T-helper 2 cell treated with Interferon-gamma antibody and Interleukin-4, amounts not matched to agents 5 μg/mL and 100 μg/mL, for 36 hours (primary cell): ENCODE data around the gene PRDM7.

Experiments
- DNase-seq: peaks from one replicate; pipeline ENCODE4 v3.0.0; 2021; ENCODE audit warnings: low spot score
- H3K27ac Mint-ChIP-seq: one replicate; pipeline ENCODE4 v1.8.0; 2021; ENCODE audit warnings: mild to moderate bottlenecking, mixed read lengths
- H3K27me3 Mint-ChIP-seq: one replicate; pipeline ENCODE4 v1.8.0; 2021; ENCODE audit warnings: low read depth, mixed read lengths
- H3K36me3 Mint-ChIP-seq: one replicate; pipeline ENCODE4 v1.8.0; 2021; ENCODE audit warnings: low read depth, mixed read lengths
- H3K4me1 Mint-ChIP-seq: one replicate; pipeline ENCODE4 v1.8.0; 2021; ENCODE audit warnings: low read depth, mixed read lengths
- H3K4me3 Mint-ChIP-seq: one replicate; pipeline ENCODE4 v1.8.0; 2022; ENCODE audit warnings: mild to moderate bottlenecking, moderate library complexity, mixed read lengths
- H3K9me3 Mint-ChIP-seq: one replicate; pipeline ENCODE4 v1.8.0; 2021; ENCODE audit warnings: mixed read lengths

The PRDM7 gene

GRCh38 chr16:90037276-90037675, 39.9 kb downstream of the PRDM7 start:
- no peak overlapping the region for H3K4me3 Mint-ChIP-seq
- H3K9me3 Mint-ChIP-seq, result no peaks in the 10 kb centered on the region
- H3K27ac Mint-ChIP-seq, result no peak overlapping the region
- no peak for DNase-seq
- H3K27me3 Mint-ChIP-seq, result no peaks in the 10 kb centered on the region
- no peaks in the 10 kb centered on the region for H3K4me1 Mint-ChIP-seq
- H3K36me3 Mint-ChIP-seq, result no peaks in the 10 kb centered on the region

GRCh38 chr16:90035902-90036301, 41.2 kb downstream of the PRDM7 start:
- H3K4me1 Mint-ChIP-seq, result peaks cover 2% of the 10 kb centered on the region
- H3K9me3 Mint-ChIP-seq, result peaks cover 8% of the 10 kb centered on the region
- H3K4me3 Mint-ChIP-seq, result no peak overlapping the region
- H3K36me3 Mint-ChIP-seq, result no peaks in the 10 kb centered on the region
- no peak for DNase-seq
- no peak overlapping the region for H3K27ac Mint-ChIP-seq
- no peaks in the 10 kb centered on the region for H3K27me3 Mint-ChIP-seq

GRCh38 chr16:90034504-90034903, 42.6 kb downstream of the PRDM7 start:
- H3K9me3 Mint-ChIP-seq, result peaks cover 8% of the 10 kb centered on the region
- no peaks in the 10 kb centered on the region for H3K27me3 Mint-ChIP-seq
- no peak overlapping the region for H3K4me3 Mint-ChIP-seq
- H3K36me3 Mint-ChIP-seq, result no peaks in the 10 kb centered on the region
- DNase-seq, result no peak
- H3K4me1 Mint-ChIP-seq, result peaks cover 2% of the 10 kb centered on the region
- H3K27ac Mint-ChIP-seq, result no peak overlapping the region

GRCh38 chr16:90033387-90033786, 43.7 kb downstream of the PRDM7 start:
- no peak for DNase-seq

GRCh38 chr16:90032674-90033331, 44.3 kb downstream of the PRDM7 start:
- no peak overlapping the region for H3K4me3 Mint-ChIP-seq
- H3K27me3 Mint-ChIP-seq, result no peaks in the 10 kb centered on the region
- peaks cover 2% of the 10 kb centered on the region for H3K4me1 Mint-ChIP-seq
- H3K9me3 Mint-ChIP-seq, result peaks cover 8% of the 10 kb centered on the region
- no peak for DNase-seq
- no peaks in the 10 kb centered on the region for H3K36me3 Mint-ChIP-seq
- peak overlapping the region; percentile 75 for H3K27ac Mint-ChIP-seq

More at GRCh38 chr16:90033387-90033786, 43.7 kb downstream of the PRDM7 start:
- Mint-ChIP-seq H3K27ac (no peak overlapping the region), H3K4me1 (peaks cover 2% of the 10 kb centered on the region), H3K9me3 (peaks cover 8% of the 10 kb centered on the region), H3K27me3 (no peaks in the 10 kb centered on the region), H3K36me3 (no peaks in the 10 kb centered on the region), H3K4me3 (no peak overlapping the region)

- no peak for DNase-seq
- Mint-ChIP-seq H3K27me3 (no peaks in the 10 kb centered on the region), H3K4me1 (peaks cover 2% of the 10 kb centered on the region), H3K27ac (peak overlapping the region; percentile 75), H3K36me3 (no peaks in the 10 kb centered on the region), H3K4me3 (peak overlapping the region; percentile 15), H3K9me3 (peaks cover 8% of the 10 kb centered on the region)
Observed at GRCh38 chr16:90031931-90032673, 45.0 kb downstream of the PRDM7 start.

- H3K4me1 Mint-ChIP-seq, result peaks cover 3% of the 10 kb centered on the region
- no peak for DNase-seq
- H3K4me3 Mint-ChIP-seq, result no peak overlapping the region
- peak overlapping the region; percentile 26 for H3K27ac Mint-ChIP-seq
- H3K36me3 Mint-ChIP-seq, result no peaks in the 10 kb centered on the region
- H3K27me3 Mint-ChIP-seq, result no peaks in the 10 kb centered on the region
- peaks cover 8% of the 10 kb centered on the region for H3K9me3 Mint-ChIP-seq
Observed at GRCh38 chr16:90031186-90031930, 45.8 kb downstream of the PRDM7 start.

- peaks cover 8% of the 10 kb centered on the region for H3K9me3 Mint-ChIP-seq
- peaks cover 8% of the 10 kb centered on the region for H3K4me1 Mint-ChIP-seq
- H3K4me3 Mint-ChIP-seq, result no peak overlapping the region
- no peak overlapping the region for H3K27ac Mint-ChIP-seq
- H3K27me3 Mint-ChIP-seq, result no peaks in the 10 kb centered on the region
- no peaks in the 10 kb centered on the region for H3K36me3 Mint-ChIP-seq
- no peak for DNase-seq
Observed at GRCh38 chr16:90028985-90029384, 48.1 kb downstream of the PRDM7 start.

GRCh38 chr16:90027611-90028010, 49.5 kb downstream of the PRDM7 start:
- H3K36me3 Mint-ChIP-seq, result no peaks in the 10 kb centered on the region
- H3K9me3 Mint-ChIP-seq, result peaks cover 8% of the 10 kb centered on the region
- no peaks in the 10 kb centered on the region for H3K27me3 Mint-ChIP-seq
- H3K4me1 Mint-ChIP-seq, result peaks cover 8% of the 10 kb centered on the region
- H3K27ac Mint-ChIP-seq, result no peak overlapping the region
- DNase-seq, result no peak
- no peak overlapping the region for H3K4me3 Mint-ChIP-seq

- Mint-ChIP-seq H3K4me1 (peaks cover 11% of the 10 kb centered on the region), H3K36me3 (peaks cover 2% of the 10 kb centered on the region), H3K27ac (no peak overlapping the region), H3K9me3 (peaks cover 5% of the 10 kb centered on the region), H3K4me3 (no peak overlapping the region), H3K27me3 (no peaks in the 10 kb centered on the region)
- DNase-seq, result no peak
Observed at GRCh38 chr16:90026135-90026534, 51.0 kb downstream of the PRDM7 start.

GRCh38 chr16:90023078-90023447, 54.1 kb downstream of the PRDM7 start:
- Mint-ChIP-seq H3K27me3 (peaks cover 11% of the 10 kb centered on the region), H3K27ac (no peak overlapping the region), H3K4me3 (peak overlapping the region; percentile 72), H3K36me3 (peaks cover 4% of the 10 kb centered on the region), H3K4me1 (peaks cover 11% of the 10 kb centered on the region), H3K9me3 (peaks cover 5% of the 10 kb centered on the region)
- DNase-seq, result no peak

- peaks cover 16% of the 10 kb centered on the region for H3K27me3 Mint-ChIP-seq
Observed at GRCh38 chr16:90022209-90023077, 54.7 kb downstream of the PRDM7 start.

GRCh38 chr16:90020838-90021382, 56.2 kb downstream of the PRDM7 start:
- Mint-ChIP-seq H3K9me3 (peaks cover 5% of the 10 kb centered on the region), H3K4me3 (peak overlapping the region; percentile 7), H3K27ac (no peak overlapping the region), H3K36me3 (peaks cover 4% of the 10 kb centered on the region), H3K27me3 (peaks cover 20% of the 10 kb centered on the region), H3K4me1 (peaks cover 5% of the 10 kb centered on the region)
- DNase-seq, result no peak

More at GRCh38 chr16:90022209-90023077, 54.7 kb downstream of the PRDM7 start:
- peak; percentile 85 for DNase-seq
- peaks cover 5% of the 10 kb centered on the region for H3K9me3 Mint-ChIP-seq
- peaks cover 4% of the 10 kb centered on the region for H3K36me3 Mint-ChIP-seq
- H3K27ac Mint-ChIP-seq, result no peak overlapping the region
- H3K4me1 Mint-ChIP-seq, result peaks cover 11% of the 10 kb centered on the region
- peak overlapping the region; percentile 72 for H3K4me3 Mint-ChIP-seq
